Progenitor cell of endocrine pancreas (in vitro differentiated cells): Measurements from ENCODE around the gene IL1F10. TPM values are rescaled to one million over a fixed set of nuclear protein-coding genes. Genes with fewer than 3 reads are reported as not detected.

Experiments used
- DNase-seq: peaks from one replicate; pipeline ENCODE4 v3.0.0; 2021; ENCODE audit warnings: low spot score; ENCODE audit not compliant: unreplicated experiment
- H3K27ac Mint-ChIP-seq: 2 replicates; pipeline ENCODE4 v1.8.0; 2021; ENCODE audit warnings: mild to moderate bottlenecking, moderate library complexity, mixed read lengths
- H3K27me3 Mint-ChIP-seq: 2 replicates; pipeline ENCODE4 v1.8.0; 2021; ENCODE audit warnings: mixed read lengths
- H3K36me3 Mint-ChIP-seq: 2 replicates; pipeline ENCODE4 v1.8.0; 2022; ENCODE audit warnings: mixed read lengths; ENCODE audit not compliant: insufficient read depth
- H3K4me1 Mint-ChIP-seq: 2 replicates; pipeline ENCODE4 v1.8.0; 2021; ENCODE audit warnings: low read depth, mixed read lengths
- H3K4me3 Mint-ChIP-seq: 2 replicates; pipeline ENCODE4 v1.8.0; 2021; ENCODE audit warnings: low read depth, mild to moderate bottlenecking, moderate library complexity, mixed read lengths
- H3K9me3 Mint-ChIP-seq: 2 replicates; pipeline ENCODE4 v1.8.0; 2021; ENCODE audit warnings: low read depth, mixed read lengths
- total RNA-seq: library from RNA; stranded (reverse); gene quantifications from 2 replicates; pipeline ENCODE4 v1.2.1, GENCODE V29; 2021
- TF ChIP-seq, protein P1 (sequence below): fragments of 200-600 bp; sonication (generic); IDR thresholded peaks from one replicate; pipeline ENCODE4 v1.5.0; 2021; ENCODE audit warnings: antibody characterized with exemption, mild to moderate bottlenecking; ENCODE audit not compliant: unreplicated experiment

The IL1F10 gene
- total RNA-seq, 1 donor from 2014 or later, result not detected

- TF ChIP-seq, protein P1, sequence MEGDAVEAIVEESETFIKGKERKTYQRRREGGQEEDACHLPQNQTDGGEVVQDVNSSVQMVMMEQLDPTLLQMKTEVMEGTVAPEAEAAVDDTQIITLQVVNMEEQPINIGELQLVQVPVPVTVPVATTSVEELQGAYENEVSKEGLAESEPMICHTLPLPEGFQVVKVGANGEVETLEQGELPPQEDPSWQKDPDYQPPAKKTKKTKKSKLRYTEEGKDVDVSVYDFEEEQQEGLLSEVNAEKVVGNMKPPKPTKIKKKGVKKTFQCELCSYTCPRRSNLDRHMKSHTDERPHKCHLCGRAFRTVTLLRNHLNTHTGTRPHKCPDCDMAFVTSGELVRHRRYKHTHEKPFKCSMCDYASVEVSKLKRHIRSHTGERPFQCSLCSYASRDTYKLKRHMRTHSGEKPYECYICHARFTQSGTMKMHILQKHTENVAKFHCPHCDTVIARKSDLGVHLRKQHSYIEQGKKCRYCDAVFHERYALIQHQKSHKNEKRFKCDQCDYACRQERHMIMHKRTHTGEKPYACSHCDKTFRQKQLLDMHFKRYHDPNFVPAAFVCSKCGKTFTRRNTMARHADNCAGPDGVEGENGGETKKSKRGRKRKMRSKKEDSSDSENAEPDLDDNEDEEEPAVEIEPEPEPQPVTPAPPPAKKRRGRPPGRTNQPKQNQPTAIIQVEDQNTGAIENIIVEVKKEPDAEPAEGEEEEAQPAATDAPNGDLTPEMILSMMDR, result no peak
- DNase-seq, result no peak
- Mint-ChIP-seq H3K27ac (peak within 1 kb of the TSS; percentile 35), H3K36me3 (no peaks in the 10 kb centered on the region), H3K9me3 (peaks cover 26% of the 10 kb centered on the region), H3K4me3 (no peak within 1 kb of the TSS), H3K27me3 (peaks cover 18% of the 10 kb centered on the region), H3K4me1 (no peaks in the 10 kb centered on the region)
Measured at GRCh38 chr2:113052396-113052917, 15.3 kb upstream of the IL1F10 start, which contains the start of gene IL36B. Gene IL36B (minus strand): TSS chr2:113052867.

GRCh38 chr2:113053666-113054065 lies 14.1 kb upstream of the IL1F10 start:
- TF ChIP-seq, protein P1, result no peak
- Mint-ChIP-seq H3K27me3 (peaks cover 19% of the 10 kb centered on the region), H3K9me3 (peaks cover 23% of the 10 kb centered on the region), H3K36me3 (no peaks in the 10 kb centered on the region), H3K27ac (no peak overlapping the region), H3K4me3 (no peak overlapping the region), H3K4me1 (peaks cover 3% of the 10 kb centered on the region)
- no peak for DNase-seq

GRCh38 chr2:113054066-113054465 lies 13.7 kb upstream of the IL1F10 start:
- Mint-ChIP-seq H3K9me3 (peaks cover 21% of the 10 kb centered on the region), H3K27ac (no peak overlapping the region), H3K4me1 (peaks cover 3% of the 10 kb centered on the region), H3K4me3 (no peak overlapping the region), H3K36me3 (no peaks in the 10 kb centered on the region), H3K27me3 (peaks cover 19% of the 10 kb centered on the region)
- no peak for DNase-seq
- TF ChIP-seq, protein P1, result no peak

DNA sequence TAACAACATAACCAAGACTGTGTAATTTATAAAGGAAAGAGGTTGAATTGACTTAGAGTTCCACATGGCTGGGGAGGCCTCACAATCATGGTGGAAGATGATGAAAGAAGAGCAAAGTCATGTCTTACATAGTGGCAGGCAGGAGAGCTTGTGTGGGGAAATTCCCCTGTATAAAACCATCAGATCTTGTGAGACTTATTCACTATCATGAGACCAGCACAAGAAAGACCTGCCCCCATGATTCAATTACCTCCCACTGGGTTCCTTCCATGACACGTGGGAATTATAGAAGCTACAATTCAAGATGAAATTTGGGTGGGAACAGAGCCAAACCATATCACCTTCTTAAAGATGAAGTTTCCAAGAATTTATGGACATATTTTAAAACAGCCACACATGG lies 11.2 kb upstream of the IL1F10 start:
- H3K4me1 Mint-ChIP-seq, result peaks cover 3% of the 10 kb centered on the region
- H3K9me3 Mint-ChIP-seq, result peaks cover 16% of the 10 kb centered on the region
- H3K27ac Mint-ChIP-seq, result no peak overlapping the region
- TF ChIP-seq, protein P1, result no peak
- no peaks in the 10 kb centered on the region for H3K36me3 Mint-ChIP-seq
- no peak for DNase-seq
- H3K4me3 Mint-ChIP-seq, result no peak overlapping the region
- H3K27me3 Mint-ChIP-seq, result peaks cover 26% of the 10 kb centered on the region

GRCh38 chr2:113057117-113057516 lies 10.7 kb upstream of the IL1F10 start:
- no peak for DNase-seq
- H3K27ac Mint-ChIP-seq, result no peak overlapping the region
- no peak overlapping the region for H3K4me3 Mint-ChIP-seq
- H3K4me1 Mint-ChIP-seq, result peaks cover 3% of the 10 kb centered on the region
- peaks cover 16% of the 10 kb centered on the region for H3K9me3 Mint-ChIP-seq
- no peaks in the 10 kb centered on the region for H3K36me3 Mint-ChIP-seq
- TF ChIP-seq, protein P1, result no peak
- peaks cover 28% of the 10 kb centered on the region for H3K27me3 Mint-ChIP-seq
